Prostate gland (tissue), 2 donors: Measurements from ENCODE around the gene GPR158. TPM values are rescaled to one million over a fixed set of nuclear protein-coding genes. Genes with fewer than 3 reads are reported as not detected.

Experiments used
- DNase-seq: peaks from one replicate; pipeline ENCODE4 v3.0.0-alpha.2; 2019; ENCODE audit warnings: low spot score
- H3K27ac ChIP-seq, 2 donors: fragments of 200-600 bp; sonication (generic); 2 replicates each; pipeline ENCODE4 v1.5.1; 2017 to 2019
- H3K27me3 ChIP-seq: fragments of 200-600 bp; sonication (generic); replicated peaks from 2 replicates; pipeline ENCODE4 v1.5.1; 2019; ENCODE audit not compliant: insufficient read depth
- H3K36me3 ChIP-seq, 2 donors: fragments of 200-600 bp; sonication (generic); 1 replicate in 1 of 2; 2 replicates in 1 of 2; pipeline versions ENCODE4 v1.5.1 to v1.8.1; 2017 to 2019
- H3K4me1 ChIP-seq: fragments of 200-600 bp; sonication (generic); replicated peaks from 2 replicates; pipeline ENCODE4 v1.5.1; 2019
- H3K4me3 ChIP-seq, 2 donors: fragments of 200-600 bp; sonication (generic); 2 replicates each; pipeline ENCODE4 v1.5.1; 2017 to 2019
- H3K9me3 ChIP-seq: fragments of 200-600 bp; sonication (generic); 2 replicates; pipeline ENCODE4 v1.5.1; 2017
- POLR2A ChIP-seq: fragments of 450-650 bp; IDR thresholded peaks from one replicate; pipeline ENCODE4 v1.6.1; 2016; ENCODE audit warnings: antibody characterized with exemption, mild to moderate bottlenecking
- POLR2AphosphoS5 ChIP-seq: sonication (generic); formaldehyde crosslinking; IDR thresholded peaks from one replicate; pipeline ENCODE4 v1.6.1; 2017; ENCODE audit warnings: antibody characterized with exemption
- WGBS: methylation state at CpG from one replicate; pipeline ENCODE4 v1.1.5; 2018; 5-methylcytosine and 5-hydroxymethylcytosine counted together
- intact Hi-C: fragments of 100-400 bp; cut with DNase I; formaldehyde crosslinking; loops from one replicate; pipeline ENCODE4 v1.14.2; 2022
- total RNA-seq, 2 donors: library from RNA; depleted of rRNA; stranded (reverse); fragments of >200 nt; gene quantifications; one replicate each; pipeline ENCODE4 v1.1.0, GENCODE V29; 2016
- TF ChIP-seq, protein P1 (sequence below), 4 experiments: fragments of 200-600 bp in 2 of 4; fragments of 450-650 bp in 2 of 4; sonication (generic) in 2 of 4; IDR thresholded peaks; 1 replicate in 3 of 4; 2 replicates in 1 of 4; pipeline ENCODE4 v1.5.1; 2016 to 2019; ENCODE audit warnings: antibody characterized with exemption in 4 of 4, mild to moderate bottlenecking in 2 of 4, moderate library complexity in 2 of 4

Gene GPR158, protein sequence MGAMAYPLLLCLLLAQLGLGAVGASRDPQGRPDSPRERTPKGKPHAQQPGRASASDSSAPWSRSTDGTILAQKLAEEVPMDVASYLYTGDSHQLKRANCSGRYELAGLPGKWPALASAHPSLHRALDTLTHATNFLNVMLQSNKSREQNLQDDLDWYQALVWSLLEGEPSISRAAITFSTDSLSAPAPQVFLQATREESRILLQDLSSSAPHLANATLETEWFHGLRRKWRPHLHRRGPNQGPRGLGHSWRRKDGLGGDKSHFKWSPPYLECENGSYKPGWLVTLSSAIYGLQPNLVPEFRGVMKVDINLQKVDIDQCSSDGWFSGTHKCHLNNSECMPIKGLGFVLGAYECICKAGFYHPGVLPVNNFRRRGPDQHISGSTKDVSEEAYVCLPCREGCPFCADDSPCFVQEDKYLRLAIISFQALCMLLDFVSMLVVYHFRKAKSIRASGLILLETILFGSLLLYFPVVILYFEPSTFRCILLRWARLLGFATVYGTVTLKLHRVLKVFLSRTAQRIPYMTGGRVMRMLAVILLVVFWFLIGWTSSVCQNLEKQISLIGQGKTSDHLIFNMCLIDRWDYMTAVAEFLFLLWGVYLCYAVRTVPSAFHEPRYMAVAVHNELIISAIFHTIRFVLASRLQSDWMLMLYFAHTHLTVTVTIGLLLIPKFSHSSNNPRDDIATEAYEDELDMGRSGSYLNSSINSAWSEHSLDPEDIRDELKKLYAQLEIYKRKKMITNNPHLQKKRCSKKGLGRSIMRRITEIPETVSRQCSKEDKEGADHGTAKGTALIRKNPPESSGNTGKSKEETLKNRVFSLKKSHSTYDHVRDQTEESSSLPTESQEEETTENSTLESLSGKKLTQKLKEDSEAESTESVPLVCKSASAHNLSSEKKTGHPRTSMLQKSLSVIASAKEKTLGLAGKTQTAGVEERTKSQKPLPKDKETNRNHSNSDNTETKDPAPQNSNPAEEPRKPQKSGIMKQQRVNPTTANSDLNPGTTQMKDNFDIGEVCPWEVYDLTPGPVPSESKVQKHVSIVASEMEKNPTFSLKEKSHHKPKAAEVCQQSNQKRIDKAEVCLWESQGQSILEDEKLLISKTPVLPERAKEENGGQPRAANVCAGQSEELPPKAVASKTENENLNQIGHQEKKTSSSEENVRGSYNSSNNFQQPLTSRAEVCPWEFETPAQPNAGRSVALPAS (N-terminal part only)
- 1 to 10 TPM in 1 of 2 donors, under 1 TPM in 1; 0.36 to 1.5 TPM for total RNA-seq

DNA sequence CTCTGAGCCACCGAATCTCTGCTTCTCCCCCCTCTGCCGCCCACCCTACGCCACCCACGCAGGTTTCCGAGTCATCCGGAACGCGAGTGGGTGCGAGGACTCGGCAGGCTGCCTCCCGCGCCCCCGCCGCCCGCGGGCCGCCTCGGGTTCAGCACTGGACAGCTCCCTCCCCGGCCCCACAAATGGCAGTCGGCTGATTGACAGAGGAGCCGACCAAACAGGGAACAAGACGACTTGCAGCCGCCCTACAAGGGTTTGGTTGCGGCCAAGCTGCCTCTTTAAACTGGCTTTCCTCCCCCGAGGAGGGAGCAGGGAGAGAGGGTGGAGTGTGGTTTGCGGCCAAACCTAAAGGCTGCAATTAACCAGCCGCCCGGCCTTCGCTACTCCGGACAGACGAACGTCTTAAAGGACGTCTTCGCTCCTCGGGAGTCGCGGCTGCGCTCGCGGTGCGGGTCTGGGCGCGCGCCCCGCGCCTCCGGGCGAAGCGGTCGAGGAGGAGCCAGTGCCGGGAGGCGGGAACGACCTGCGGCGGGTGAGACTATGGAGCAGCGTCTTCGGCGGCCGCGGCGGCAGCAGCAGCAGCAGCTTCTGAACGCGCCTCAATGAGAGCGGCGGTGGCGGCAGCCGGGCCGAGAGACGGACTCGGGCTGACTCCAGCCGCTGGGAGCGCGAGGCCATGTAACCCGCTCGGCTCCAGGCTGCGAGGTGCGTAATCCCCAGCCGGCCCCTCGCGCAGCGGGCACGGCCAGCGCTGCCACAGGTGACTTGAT is at the start of gene GPR158:
TSS of gene GPR158 (plus strand) at position 541 of the 770 bp plus-strand sequence. CDS start 420 bp downstream, outside the sequence.
- WGBS = 2% methylated on average over 81 of the region's 83 CpGs
- no peaks in the 10 kb centered on the region for H3K27me3 ChIP-seq
- intact Hi-C loops = no loop called here
- H3K27ac ChIP-seq = peak within 1 kb of the TSS in 1 of 2 donors; percentile 60
- no peaks in the 10 kb centered on the region for H3K9me3 ChIP-seq
- H3K36me3 ChIP-seq = no peaks in the 10 kb centered on the region
- peak within 1 kb of the TSS; percentile 27 to 39 for H3K4me3 ChIP-seq
- DNase-seq = peak; percentile 77
- no peaks in the 10 kb centered on the region for H3K4me1 ChIP-seq
- TF ChIP-seq POLR2AphosphoS5 (peak; percentile 83), POLR2A (no peak)

DNA sequence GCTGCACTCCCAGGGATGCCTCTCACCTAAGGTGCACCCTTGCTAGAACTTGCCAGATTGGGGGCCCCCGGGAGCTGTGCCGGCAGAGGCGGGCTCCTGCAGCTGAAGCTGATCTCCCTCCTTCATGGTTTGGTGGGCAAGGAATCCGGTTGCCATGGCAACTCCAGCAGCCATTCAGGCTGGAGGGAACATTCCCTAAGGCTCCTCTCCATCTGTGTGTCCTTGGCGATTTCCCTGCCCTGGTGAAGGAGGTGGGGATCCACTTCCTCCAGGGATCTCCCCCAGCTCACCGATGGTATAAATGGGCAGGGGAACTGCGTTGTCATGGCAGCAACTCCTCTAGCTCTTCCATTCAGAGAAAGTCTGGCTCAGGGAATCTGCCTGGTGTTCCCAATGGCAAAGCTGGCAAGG is 49.6 kb upstream of the GPR158 start:
- TF ChIP-seq POLR2AphosphoS5 = no peak
- DNase-seq = no peak
- 22% methylated on average over 7 of the region's 7 CpGs for WGBS
- H3K4me1 ChIP-seq = no peaks in the 10 kb centered on the region
- H3K27me3 ChIP-seq = no peaks in the 10 kb centered on the region
- no peak overlapping the region for H3K4me3 ChIP-seq
- no peaks in the 10 kb centered on the region for H3K36me3 ChIP-seq
- intact Hi-C loops = no loop called here
- no peak overlapping the region for H3K27ac ChIP-seq
- H3K9me3 ChIP-seq = no peaks in the 10 kb centered on the region

DNA sequence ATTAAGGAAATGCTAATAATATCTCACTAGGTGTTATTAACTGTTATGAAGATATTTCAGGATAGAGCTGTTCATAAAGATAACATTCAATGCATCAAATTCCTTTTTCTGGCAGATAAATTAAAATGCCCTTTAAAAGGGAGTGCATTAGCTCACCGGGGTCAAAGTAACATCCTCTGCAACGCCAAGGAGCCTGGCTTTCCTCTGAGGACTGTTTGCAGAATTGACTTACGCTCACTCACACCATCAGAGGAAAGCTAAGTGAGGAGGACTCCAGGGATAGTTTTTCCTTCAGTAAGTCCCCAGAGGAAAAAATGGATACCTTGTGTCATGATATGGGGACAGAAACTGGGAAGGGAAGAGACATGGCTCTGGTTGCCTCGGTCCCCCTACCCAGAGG is 45.2 kb upstream of the GPR158 start:
- Histone ChIP-seq H3K27ac (no peak overlapping the region), H3K36me3 (no peaks in the 10 kb centered on the region), H3K27me3 (no peaks in the 10 kb centered on the region), H3K4me1 (no peaks in the 10 kb centered on the region), H3K4me3 (no peak overlapping the region), H3K9me3 (no peaks in the 10 kb centered on the region)
- no peak for DNase-seq
- no peak for TF ChIP-seq POLR2AphosphoS5
- no peak for TF ChIP-seq POLR2A
- TF ChIP-seq, protein P1, sequence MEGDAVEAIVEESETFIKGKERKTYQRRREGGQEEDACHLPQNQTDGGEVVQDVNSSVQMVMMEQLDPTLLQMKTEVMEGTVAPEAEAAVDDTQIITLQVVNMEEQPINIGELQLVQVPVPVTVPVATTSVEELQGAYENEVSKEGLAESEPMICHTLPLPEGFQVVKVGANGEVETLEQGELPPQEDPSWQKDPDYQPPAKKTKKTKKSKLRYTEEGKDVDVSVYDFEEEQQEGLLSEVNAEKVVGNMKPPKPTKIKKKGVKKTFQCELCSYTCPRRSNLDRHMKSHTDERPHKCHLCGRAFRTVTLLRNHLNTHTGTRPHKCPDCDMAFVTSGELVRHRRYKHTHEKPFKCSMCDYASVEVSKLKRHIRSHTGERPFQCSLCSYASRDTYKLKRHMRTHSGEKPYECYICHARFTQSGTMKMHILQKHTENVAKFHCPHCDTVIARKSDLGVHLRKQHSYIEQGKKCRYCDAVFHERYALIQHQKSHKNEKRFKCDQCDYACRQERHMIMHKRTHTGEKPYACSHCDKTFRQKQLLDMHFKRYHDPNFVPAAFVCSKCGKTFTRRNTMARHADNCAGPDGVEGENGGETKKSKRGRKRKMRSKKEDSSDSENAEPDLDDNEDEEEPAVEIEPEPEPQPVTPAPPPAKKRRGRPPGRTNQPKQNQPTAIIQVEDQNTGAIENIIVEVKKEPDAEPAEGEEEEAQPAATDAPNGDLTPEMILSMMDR (IDR thresholded peaks at IDR 0.05) = no peak
- WGBS = 79% methylated on average over 4 of the region's 4 CpGs
- intact Hi-C loops = no loop called here

DNA sequence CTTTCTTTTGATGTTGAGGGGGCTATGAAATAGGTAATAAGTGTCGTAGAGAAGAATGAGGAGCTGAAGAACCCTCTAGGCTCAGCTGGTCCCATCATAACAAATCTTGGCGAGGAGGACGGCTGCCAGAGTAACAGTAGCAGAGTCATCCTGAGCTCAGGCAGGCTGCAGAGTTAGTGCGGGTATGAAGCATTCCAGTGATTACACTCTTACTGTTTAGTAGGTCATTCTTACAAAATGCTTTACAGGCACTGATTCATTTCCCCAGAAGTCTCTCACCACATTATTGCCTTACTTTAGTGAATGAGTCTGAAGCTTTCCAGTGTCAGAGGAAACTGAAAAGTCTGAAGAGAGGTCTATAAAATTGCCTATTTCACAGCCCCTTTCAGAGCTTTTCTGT is 43.9 kb upstream of the GPR158 start:
- Histone ChIP-seq H3K4me1 (no peaks in the 10 kb centered on the region), H3K27me3 (no peaks in the 10 kb centered on the region), H3K9me3 (no peaks in the 10 kb centered on the region), H3K27ac (no peak overlapping the region), H3K36me3 (no peaks in the 10 kb centered on the region), H3K4me3 (no peak overlapping the region)
- intact Hi-C loops = no loop called here
- WGBS = 68% methylated on average over 4 of the region's 4 CpGs
- TF ChIP-seq, protein P1 (IDR thresholded peaks at IDR 0.05) = no peak
- TF ChIP-seq POLR2A = no peak
- no peak for TF ChIP-seq POLR2AphosphoS5
- DNase-seq = no peak

DNA sequence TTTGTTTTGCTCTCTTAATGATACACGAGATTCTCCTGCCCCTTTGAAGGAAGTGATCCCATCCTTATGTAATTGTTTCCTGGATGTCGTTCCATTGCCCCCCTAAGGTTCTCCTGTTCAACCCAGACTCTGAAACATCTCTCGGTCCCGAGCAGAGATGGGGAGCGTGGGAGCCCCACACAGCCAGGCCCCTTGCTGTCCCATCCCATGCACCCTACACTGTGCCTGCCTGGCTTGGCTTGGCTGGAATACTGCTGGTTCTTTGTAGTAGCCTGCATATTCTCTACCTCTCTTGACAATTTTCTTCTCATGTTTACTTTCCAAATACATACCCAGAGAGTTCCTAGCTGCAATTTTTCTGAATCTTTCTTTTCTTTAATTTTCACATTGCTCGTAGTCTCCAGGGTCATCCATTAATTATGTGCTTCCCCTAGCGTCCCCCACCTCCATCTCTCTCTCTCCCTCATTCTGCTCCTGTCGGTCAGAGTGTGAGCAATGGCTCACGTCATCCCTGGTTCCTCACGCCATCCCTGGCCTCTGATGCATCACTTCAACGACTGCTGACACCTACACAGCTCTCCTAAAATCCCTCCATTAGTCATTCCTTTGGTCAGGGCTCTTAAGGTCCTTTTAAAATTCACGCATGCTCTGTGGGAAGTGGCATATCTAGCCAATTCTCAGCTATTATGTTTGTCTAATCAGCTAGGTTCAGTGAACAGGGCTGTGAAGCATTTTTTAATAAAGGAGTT is 32.5 kb upstream of the GPR158 start:
- Histone ChIP-seq H3K4me3 (no peak overlapping the region), H3K27ac (no peak overlapping the region), H3K36me3 (no peaks in the 10 kb centered on the region), H3K4me1 (no peaks in the 10 kb centered on the region), H3K9me3 (no peaks in the 10 kb centered on the region), H3K27me3 (no peaks in the 10 kb centered on the region)
- 71% methylated on average over 12 of the region's 12 CpGs for WGBS
- intact Hi-C loops = no loop called here
- TF ChIP-seq, protein P1 (IDR thresholded peaks at IDR 0.05) = no peak
- TF ChIP-seq POLR2AphosphoS5 = no peak
- no peak for TF ChIP-seq POLR2A
- no peak for DNase-seq
